Measurements from ENCODE around the gene ANKH. TPM values are rescaled to one million over a fixed set of nuclear protein-coding genes. Genes with fewer than 3 reads are reported as not detected.
A peak's percentile ranks its signal among the peaks of the same experiment; 100 is the strongest.

ANKH gene
- total RNA-seq, 2 experiments from 2014 or later = 123 to 128 TPM

DNA sequence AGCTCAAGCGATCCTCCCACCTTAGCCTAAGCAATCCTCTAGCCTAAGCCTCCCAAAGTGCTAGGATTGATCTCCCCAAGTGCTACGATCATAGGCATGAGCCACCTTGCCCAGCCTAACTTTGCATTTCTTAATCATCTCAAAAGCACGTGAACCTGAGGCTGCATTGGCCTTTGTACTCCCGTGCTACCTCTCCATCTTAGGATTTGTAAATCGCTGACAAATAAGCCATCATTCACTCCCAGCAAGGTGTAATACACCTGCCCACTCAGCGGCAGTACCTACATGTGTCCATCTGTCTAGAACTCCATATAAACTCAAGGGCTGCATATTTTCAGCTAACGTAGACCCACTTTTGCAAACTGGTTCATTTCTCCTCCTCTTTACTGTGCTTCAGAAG is 2.8 kb downstream of the ANKH start:
- no peaks in the 10 kb centered on the region for H3K9me3 Mint-ChIP-seq
- H3K27ac Mint-ChIP-seq = peak overlapping the region; percentile 89
- CTCF ChIA-PET = interaction anchor here (0.7 to 4.6 kb wide), 3 partner anchors 127 to 141 kb away, joined by 3 to 35 read pairs (median 6); no protein-coding TSS in a partner anchor
- peak overlapping the region; percentile 96 for H3K4me3 Mint-ChIP-seq
- intact Hi-C loops (cut with micrococcal nuclease) = loop anchor here (1.0 kb wide), 2 partner anchors 59 to 162 kb away; no protein-coding TSS in a partner anchor
- H3K27me3 Mint-ChIP-seq = no peaks in the 10 kb centered on the region
- no peak for DNase-seq
- peaks cover 9% of the 10 kb centered on the region for H3K36me3 Mint-ChIP-seq
- peaks cover 35% of the 10 kb centered on the region for H3K4me1 Mint-ChIP-seq (ENCODE audit: low read depth)
- POLR2A ChIA-PET = interaction anchor here (3.6 kb wide), 1 partner anchor 59 kb away, joined by 26 read pairs; no protein-coding TSS in a partner anchor

- no peak overlapping the region for H3K27ac Mint-ChIP-seq
- peaks cover 42% of the 10 kb centered on the region for H3K4me1 Mint-ChIP-seq (ENCODE audit: low read depth)
- no peaks in the 10 kb centered on the region for H3K27me3 Mint-ChIP-seq
- intact Hi-C loops (cut with micrococcal nuclease) = no loop called here
- no peaks in the 10 kb centered on the region for H3K9me3 Mint-ChIP-seq
- DNase-seq = no peak
- H3K4me3 Mint-ChIP-seq = no peak overlapping the region
- ChIA-PET POLR2A (no interaction called here), CTCF (no interaction called here)
- H3K36me3 Mint-ChIP-seq = peaks cover 5% of the 10 kb centered on the region
These were observed 7.3 kb downstream of the ANKH start for GRCh38 chr5:14864181-14864812.

DNA sequence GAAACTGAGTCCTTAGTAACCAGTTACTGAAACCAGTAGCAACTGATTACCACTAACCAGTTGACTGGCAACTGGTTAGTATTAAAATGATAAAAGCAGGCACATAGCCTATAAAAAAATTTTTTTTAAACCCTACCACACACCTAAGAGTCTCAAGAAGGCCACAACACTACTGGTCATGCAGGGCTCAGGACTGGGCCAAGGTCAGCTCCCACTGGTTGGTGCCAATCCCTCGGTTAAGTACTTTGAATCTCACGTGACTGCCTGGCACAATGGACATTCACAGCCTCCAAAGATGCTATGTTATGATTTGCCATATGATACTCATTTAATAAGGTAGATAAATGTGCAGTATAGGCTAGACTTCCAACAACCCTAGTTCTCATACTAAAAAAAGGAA is 8.5 kb downstream of the ANKH start:
- no peak overlapping the region for H3K27ac Mint-ChIP-seq
- H3K27me3 Mint-ChIP-seq = no peaks in the 10 kb centered on the region
- peaks cover 2% of the 10 kb centered on the region for H3K36me3 Mint-ChIP-seq
- no peak overlapping the region for H3K4me3 Mint-ChIP-seq
- intact Hi-C loops (cut with micrococcal nuclease) = no loop called here
- ChIA-PET POLR2A (no interaction called here), CTCF (interaction anchor here (1.3 to 1.6 kb wide), 2 partner anchors 136 to 140 kb away, joined by 3 to 4 read pairs; no protein-coding TSS in a partner anchor)
- DNase-seq = no peak
- H3K4me1 Mint-ChIP-seq (ENCODE audit: low read depth) = peaks cover 35% of the 10 kb centered on the region
- no peaks in the 10 kb centered on the region for H3K9me3 Mint-ChIP-seq

GRCh38 chr5:14861123-14861765 is 10.3 kb downstream of the ANKH start:
- H3K27ac Mint-ChIP-seq = no peak overlapping the region
- no peaks in the 10 kb centered on the region for H3K27me3 Mint-ChIP-seq
- POLR2A ChIA-PET = no interaction called here

GRCh38 chr5:14859980-14860379 is 11.6 kb downstream of the ANKH start:
- Mint-ChIP-seq H3K27me3 (no peaks in the 10 kb centered on the region), H3K4me1 (ENCODE audit: low read depth) (peaks cover 37% of the 10 kb centered on the region), H3K27ac (no peak overlapping the region), H3K36me3 (peaks cover 2% of the 10 kb centered on the region), H3K4me3 (no peak overlapping the region), H3K9me3 (no peaks in the 10 kb centered on the region)
- ChIA-PET CTCF (interaction anchor here (2.9 kb wide), 1 partner anchor 10 kb away, joined by 8 read pairs; no protein-coding TSS in a partner anchor), POLR2A (no interaction called here)
- DNase-seq = no peak
- intact Hi-C loops (cut with micrococcal nuclease) = no loop called here

More at GRCh38 chr5:14861123-14861765, 10.3 kb downstream of the ANKH start:
- peaks cover 34% of the 10 kb centered on the region for H3K4me1 Mint-ChIP-seq (ENCODE audit: low read depth)
- no peaks in the 10 kb centered on the region for H3K9me3 Mint-ChIP-seq
- DNase-seq = no peak
- H3K4me3 Mint-ChIP-seq = no peak overlapping the region
- H3K36me3 Mint-ChIP-seq = peaks cover 2% of the 10 kb centered on the region
- CTCF ChIA-PET = interaction anchor here (0.6 to 2.9 kb wide), 2 partner anchors 9 to 142 kb away, joined by 3 to 8 read pairs; no protein-coding TSS in a partner anchor
- intact Hi-C loops (cut with micrococcal nuclease) = no loop called here

GRCh38 chr5:14859150-14859549 is 12.4 kb downstream of the ANKH start:
- no peak overlapping the region for H3K27ac Mint-ChIP-seq
- peaks cover 5% of the 10 kb centered on the region for H3K36me3 Mint-ChIP-seq
- no peaks in the 10 kb centered on the region for H3K27me3 Mint-ChIP-seq
- H3K4me1 Mint-ChIP-seq (ENCODE audit: low read depth) = peaks cover 39% of the 10 kb centered on the region
- POLR2A ChIA-PET = no interaction called here
- no peaks in the 10 kb centered on the region for H3K9me3 Mint-ChIP-seq
- CTCF ChIA-PET = no interaction called here
- H3K4me3 Mint-ChIP-seq = no peak overlapping the region
- no peak for DNase-seq
- intact Hi-C loops (cut with micrococcal nuclease) = no loop called here

DNA sequence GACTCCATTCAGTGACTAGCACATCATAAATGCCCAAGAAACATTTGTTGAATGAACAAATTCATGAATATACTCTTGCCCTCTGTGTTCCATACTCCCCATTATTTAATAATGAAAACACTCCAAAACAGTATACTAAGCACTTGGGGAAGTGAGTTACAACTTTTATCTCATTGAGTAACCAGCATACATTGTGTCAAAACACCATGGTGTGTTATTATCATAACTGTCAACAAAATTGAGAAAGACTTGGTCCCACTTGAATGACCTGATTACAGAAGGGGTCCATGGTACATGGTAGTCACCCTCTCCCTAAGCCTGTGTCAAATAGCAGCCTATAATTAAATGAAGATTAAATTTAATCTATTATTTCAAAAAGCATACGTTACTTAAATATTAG is 16.2 kb downstream of the ANKH start:
- intact Hi-C loops (cut with micrococcal nuclease) = no loop called here
- no peak overlapping the region for H3K27ac Mint-ChIP-seq
- no peaks in the 10 kb centered on the region for H3K27me3 Mint-ChIP-seq
- peaks cover 23% of the 10 kb centered on the region for H3K4me1 Mint-ChIP-seq (ENCODE audit: low read depth)
- ChIA-PET CTCF (no interaction called here), POLR2A (no interaction called here)
- H3K4me3 Mint-ChIP-seq = no peak overlapping the region
- no peaks in the 10 kb centered on the region for H3K9me3 Mint-ChIP-seq
- DNase-seq = no peak
- peaks cover 3% of the 10 kb centered on the region for H3K36me3 Mint-ChIP-seq

DNA sequence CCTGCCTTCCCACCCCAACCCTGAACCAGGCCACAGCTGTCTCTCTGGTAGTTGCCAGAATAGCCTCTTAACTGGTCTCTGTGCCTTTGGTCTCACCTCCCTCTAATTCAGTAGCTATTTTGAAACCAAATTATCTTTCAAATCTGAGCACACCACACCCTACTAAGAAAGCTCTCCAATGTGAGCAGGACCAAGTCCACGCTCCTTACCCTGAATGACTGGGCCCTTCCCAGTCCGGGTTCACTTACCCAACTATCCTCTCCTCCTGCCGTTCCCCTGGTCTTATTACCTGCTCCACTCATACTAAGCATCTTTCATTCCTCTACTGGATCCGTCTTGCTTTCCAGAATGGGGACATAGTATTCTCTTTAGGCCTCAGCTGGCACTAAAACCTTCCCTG is 16.8 kb downstream of the ANKH start:
- Mint-ChIP-seq H3K4me1 (ENCODE audit: low read depth) (peaks cover 21% of the 10 kb centered on the region), H3K27ac (no peak overlapping the region)

GRCh38 chr5:14853685-14854084 is 17.9 kb downstream of the ANKH start:
- DNase-seq = no peak
- Mint-ChIP-seq H3K27me3 (no peaks in the 10 kb centered on the region), H3K27ac (no peak overlapping the region), H3K36me3 (peaks cover 3% of the 10 kb centered on the region), H3K4me3 (no peak overlapping the region), H3K4me1 (ENCODE audit: low read depth) (peaks cover 21% of the 10 kb centered on the region), H3K9me3 (no peaks in the 10 kb centered on the region)
- ChIA-PET CTCF (no interaction called here), POLR2A (no interaction called here)
- intact Hi-C loops (cut with micrococcal nuclease) = no loop called here

More for the DNA sequence above, 16.8 kb downstream of the ANKH start:
- POLR2A ChIA-PET = no interaction called here
- intact Hi-C loops (cut with micrococcal nuclease) = no loop called here
- CTCF ChIA-PET = no interaction called here
- no peak overlapping the region for H3K4me3 Mint-ChIP-seq
- no peaks in the 10 kb centered on the region for H3K9me3 Mint-ChIP-seq
- H3K36me3 Mint-ChIP-seq = peaks cover 3% of the 10 kb centered on the region
- no peak for DNase-seq
- H3K27me3 Mint-ChIP-seq = no peaks in the 10 kb centered on the region

GRCh38 chr5:14852779-14853178 is 18.8 kb downstream of the ANKH start:
- Mint-ChIP-seq H3K4me3 (no peak overlapping the region), H3K36me3 (peaks cover 3% of the 10 kb centered on the region), H3K4me1 (ENCODE audit: low read depth) (peaks cover 21% of the 10 kb centered on the region), H3K27me3 (no peaks in the 10 kb centered on the region), H3K9me3 (no peaks in the 10 kb centered on the region), H3K27ac (no peak overlapping the region)
- intact Hi-C loops (cut with micrococcal nuclease) = no loop called here
- POLR2A ChIA-PET = no interaction called here
- CTCF ChIA-PET = no interaction called here
- DNase-seq = no peak

- no peak overlapping the region for H3K27ac Mint-ChIP-seq
- H3K36me3 Mint-ChIP-seq = peaks cover 3% of the 10 kb centered on the region
- intact Hi-C loops (cut with micrococcal nuclease) = no loop called here
- H3K9me3 Mint-ChIP-seq = no peaks in the 10 kb centered on the region
- no peak for DNase-seq
- peaks cover 19% of the 10 kb centered on the region for H3K4me1 Mint-ChIP-seq (ENCODE audit: low read depth)
- ChIA-PET CTCF (no interaction called here), POLR2A (no interaction called here)
- no peak overlapping the region for H3K4me3 Mint-ChIP-seq
- no peaks in the 10 kb centered on the region for H3K27me3 Mint-ChIP-seq
These were observed 19.5 kb downstream of the ANKH start for GRCh38 chr5:14851999-14852526.

DNA sequence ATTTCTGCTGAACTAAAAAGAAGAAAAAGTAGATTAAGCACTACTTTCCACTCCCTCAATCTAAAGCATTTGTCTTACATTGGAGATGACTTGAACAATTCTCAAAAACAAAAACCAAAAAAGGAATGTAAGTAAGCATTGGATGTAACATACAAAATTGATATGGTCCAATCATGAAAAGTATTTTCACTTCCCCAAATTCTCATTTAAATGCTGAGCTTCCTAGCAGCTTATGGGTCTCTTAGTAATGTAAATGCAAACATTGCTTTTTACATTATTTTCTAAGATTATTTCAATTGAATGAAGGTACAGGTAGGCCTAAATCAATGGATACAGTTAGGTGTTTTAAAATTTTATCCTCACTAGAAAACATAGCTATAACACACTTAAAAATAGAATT is 20.0 kb downstream of the ANKH start:
- intact Hi-C loops (cut with micrococcal nuclease) = no loop called here
- Mint-ChIP-seq H3K36me3 (peaks cover 3% of the 10 kb centered on the region), H3K9me3 (no peaks in the 10 kb centered on the region), H3K27me3 (no peaks in the 10 kb centered on the region), H3K4me1 (ENCODE audit: low read depth) (peaks cover 17% of the 10 kb centered on the region), H3K27ac (no peak overlapping the region), H3K4me3 (no peak overlapping the region)
- DNase-seq = no peak
- ChIA-PET POLR2A (no interaction called here), CTCF (no interaction called here)

- CTCF ChIA-PET = no interaction called here
- POLR2A ChIA-PET = no interaction called here
- no peak overlapping the region for H3K4me3 Mint-ChIP-seq
- no peak overlapping the region for H3K27ac Mint-ChIP-seq
- peaks cover 11% of the 10 kb centered on the region for H3K4me1 Mint-ChIP-seq (ENCODE audit: low read depth)
- peaks cover 4% of the 10 kb centered on the region for H3K36me3 Mint-ChIP-seq
- intact Hi-C loops (cut with micrococcal nuclease) = no loop called here
- no peaks in the 10 kb centered on the region for H3K27me3 Mint-ChIP-seq
- H3K9me3 Mint-ChIP-seq = no peaks in the 10 kb centered on the region
- DNase-seq = no peak
These were observed 20.5 kb downstream of the ANKH start for GRCh38 chr5:14851050-14851419.

Data from activated CD4-positive, alpha-beta memory T cell treated with anti-CD3 and anti-CD28 coated beads for 36 hours (primary cell).